H1 (cell line): ENCODE measurements around the gene APOC3.

ENCODE experiments used
- CREB1 ChIP-seq: IDR thresholded peaks from 2 replicates; pipeline ENCODE4 v1.6.1; 2012; ENCODE audit warnings: inconsistent platforms
- GABPA ChIP-seq: IDR thresholded peaks from 2 replicates; pipeline ENCODE4 v1.6.1; 2011; ENCODE audit warnings: mild to moderate bottlenecking, low read length, moderate library complexity, borderline replicate concordance; ENCODE audit not compliant: insufficient read depth
- RNF2 ChIP-seq: fragments of 200-900, 300-1000 bp; sonication (generic); IDR thresholded peaks from 2 replicates; pipeline ENCODE4 v1.7.1; 2016; ENCODE audit warnings: borderline replicate concordance, low read depth, mild to moderate bottlenecking, antibody characterized with exemption, low read length; ENCODE audit not compliant: poor library complexity, severe bottlenecking; ENCODE audit errors: missing control alignments
- SP4 ChIP-seq: IDR thresholded peaks from 2 replicates; pipeline ENCODE4 v1.6.1; 2012; ENCODE audit warnings: low read length, inconsistent platforms
- TF ChIP-seq, protein P1 (sequence below), 3 experiments: IDR thresholded peaks; 1 replicate in 2 of 3; 2 replicates in 1 of 3; pipeline versions ENCODE4 v1.5.1 to v1.6.1; 2011; ENCODE audit warnings: low read length in 3 of 3, mild to moderate bottlenecking in 3 of 3, inconsistent platforms in 2 of 3, low read depth in 1 of 3, moderate library complexity in 1 of 3; ENCODE audit not compliant: insufficient read depth in 1 of 3; ENCODE audit errors: control extremely low read depth in 1 of 3
- TF ChIP-seq, protein P2 (sequence below): IDR thresholded peaks from 2 replicates; pipeline ENCODE4 v1.6.1; 2012; ENCODE audit warnings: low read length, inconsistent platforms

DNA sequence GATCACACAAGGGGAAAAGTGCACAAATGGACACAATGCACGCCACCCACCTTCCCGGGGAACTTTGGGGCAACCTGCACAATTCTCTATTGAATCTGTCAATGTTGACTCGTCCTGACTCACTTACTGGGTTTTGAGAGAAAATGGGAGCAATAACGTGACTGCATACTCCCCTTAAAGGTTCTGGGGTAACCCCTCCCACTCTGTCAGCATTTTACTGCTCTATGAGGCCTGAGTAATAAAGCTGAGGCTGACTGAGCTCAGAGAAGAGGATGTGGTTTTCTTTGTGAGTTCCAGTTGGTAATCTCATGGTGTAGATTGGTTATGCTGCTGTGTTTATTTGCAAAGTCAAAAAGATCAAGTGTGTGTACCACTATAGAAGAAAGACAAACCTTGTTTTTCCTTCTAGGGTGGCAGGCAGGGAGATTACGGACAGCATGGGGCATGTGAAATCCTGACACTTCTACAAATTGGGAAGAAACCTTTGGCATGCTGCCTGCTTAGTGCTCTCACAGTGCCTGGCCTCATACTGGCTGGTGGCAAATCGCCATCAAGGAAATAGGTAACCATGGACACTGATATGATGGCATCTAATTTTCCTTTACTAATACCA is 23.9 kb downstream of the APOC3 start:
- TF ChIP-seq SP4 (no peak), CREB1 (no peak), RNF2 (no peak), GABPA (no peak)
- TF ChIP-seq, protein P1, sequence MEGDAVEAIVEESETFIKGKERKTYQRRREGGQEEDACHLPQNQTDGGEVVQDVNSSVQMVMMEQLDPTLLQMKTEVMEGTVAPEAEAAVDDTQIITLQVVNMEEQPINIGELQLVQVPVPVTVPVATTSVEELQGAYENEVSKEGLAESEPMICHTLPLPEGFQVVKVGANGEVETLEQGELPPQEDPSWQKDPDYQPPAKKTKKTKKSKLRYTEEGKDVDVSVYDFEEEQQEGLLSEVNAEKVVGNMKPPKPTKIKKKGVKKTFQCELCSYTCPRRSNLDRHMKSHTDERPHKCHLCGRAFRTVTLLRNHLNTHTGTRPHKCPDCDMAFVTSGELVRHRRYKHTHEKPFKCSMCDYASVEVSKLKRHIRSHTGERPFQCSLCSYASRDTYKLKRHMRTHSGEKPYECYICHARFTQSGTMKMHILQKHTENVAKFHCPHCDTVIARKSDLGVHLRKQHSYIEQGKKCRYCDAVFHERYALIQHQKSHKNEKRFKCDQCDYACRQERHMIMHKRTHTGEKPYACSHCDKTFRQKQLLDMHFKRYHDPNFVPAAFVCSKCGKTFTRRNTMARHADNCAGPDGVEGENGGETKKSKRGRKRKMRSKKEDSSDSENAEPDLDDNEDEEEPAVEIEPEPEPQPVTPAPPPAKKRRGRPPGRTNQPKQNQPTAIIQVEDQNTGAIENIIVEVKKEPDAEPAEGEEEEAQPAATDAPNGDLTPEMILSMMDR (IDR thresholded peaks at IDR 0.05; ENCODE audit: control extremely low read depth in 1 of 3, insufficient read depth in 1 of 3, low read depth in 1 of 3, low read length in 3 of 3) = no peak
- TF ChIP-seq, protein P2, sequence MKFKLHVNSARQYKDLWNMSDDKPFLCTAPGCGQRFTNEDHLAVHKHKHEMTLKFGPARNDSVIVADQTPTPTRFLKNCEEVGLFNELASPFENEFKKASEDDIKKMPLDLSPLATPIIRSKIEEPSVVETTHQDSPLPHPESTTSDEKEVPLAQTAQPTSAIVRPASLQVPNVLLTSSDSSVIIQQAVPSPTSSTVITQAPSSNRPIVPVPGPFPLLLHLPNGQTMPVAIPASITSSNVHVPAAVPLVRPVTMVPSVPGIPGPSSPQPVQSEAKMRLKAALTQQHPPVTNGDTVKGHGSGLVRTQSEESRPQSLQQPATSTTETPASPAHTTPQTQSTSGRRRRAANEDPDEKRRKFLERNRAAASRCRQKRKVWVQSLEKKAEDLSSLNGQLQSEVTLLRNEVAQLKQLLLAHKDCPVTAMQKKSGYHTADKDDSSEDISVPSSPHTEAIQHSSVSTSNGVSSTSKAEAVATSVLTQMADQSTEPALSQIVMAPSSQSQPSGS = no peak
